ENCODE results near the gene AJAP1. TPM values are rescaled to one million over a fixed set of nuclear protein-coding genes. Genes with fewer than 3 reads are reported as not detected.

AJAP1 gene
- total RNA-seq, 1 donor from 2014 or later, result not detected

- intact Hi-C loops (cut with micrococcal nuclease), result no loop called here
Measured at GRCh38 chr1:4805987-4806386, 151.6 kb downstream of the AJAP1 start.

- intact Hi-C loops (cut with micrococcal nuclease), result no loop called here
Measured at GRCh38 chr1:4820543-4820942, 166.1 kb downstream of the AJAP1 start.

GRCh38 chr1:4825800-4826450, 171.5 kb downstream of the AJAP1 start:
- intact Hi-C loops (cut with micrococcal nuclease), result loop anchor here (5.0 kb wide), 1 partner anchor 914 kb away; no protein-coding TSS in a partner anchor

GRCh38 chr1:4830707-4831106, 176.3 kb downstream of the AJAP1 start:
- intact Hi-C loops (cut with micrococcal nuclease), result no loop called here

GRCh38 chr1:4836574-4836973, 182.2 kb downstream of the AJAP1 start:
- intact Hi-C loops (cut with micrococcal nuclease), result no loop called here

GRCh38 chr1:4837031-4837600, 182.7 kb downstream of the AJAP1 start:
- intact Hi-C loops (cut with micrococcal nuclease), result no loop called here

- intact Hi-C loops (cut with micrococcal nuclease), result no loop called here
Measured at GRCh38 chr1:4837752-4838151, 183.3 kb downstream of the AJAP1 start.

- intact Hi-C loops (cut with micrococcal nuclease), result no loop called here
Measured at GRCh38 chr1:4838231-4838630, 183.8 kb downstream of the AJAP1 start.

Measured in T-helper 1 cell treated with Interleukin-12 subunit alpha and Interleukin-12 subunit beta and Interleukin-4 antibody, amounts not matched to agents 30 ng/mL and 1 ng/mL, for 36 hours (primary cell).